Activated CD4-positive, alpha-beta T cell treated with anti-CD3 and anti-CD28 coated beads, Interleukin-2, amount 50 U/mL, for 1 hour (primary cell): ENCODE measurements around the gene PPP1R10.
A peak's percentile ranks its signal among the peaks of the same experiment; 100 is the strongest.
"Not testable (repeated sequence)": the region's sequence is repeated elsewhere in the genome, so short reads cannot be mapped to it uniquely, and the experiment has no call there.

Experiments used
- DNase-seq: peaks from one replicate; pipeline ENCODE4 v3.0.0-alpha.2; 2020

Gene PPP1R10

GRCh38 chr6:30616811-30617564 lies at the start of gene PPP1R10:
TSS of gene PPP1R10 (minus strand) at chr6:30617243. CDS start at chr6:30609944, 7,299 bp downstream.
- DNase-seq, result peak; percentile 96

GRCh38 chr6:30666300-30666699 lies 49.3 kb upstream of the PPP1R10 start:
- DNase-seq, result not testable (repeated sequence)

GRCh38 chr6:30664994-30665767 lies 48.1 kb upstream of the PPP1R10 start:
- no peak for DNase-seq

- not testable (repeated sequence) for DNase-seq
These were observed 40.9 kb upstream of the PPP1R10 start for GRCh38 chr6:30657922-30658321.

- DNase-seq, result no peak
These were observed 40.4 kb upstream of the PPP1R10 start for GRCh38 chr6:30657454-30657853.

GRCh38 chr6:30656513-30656912 lies 39.5 kb upstream of the PPP1R10 start:
- no peak for DNase-seq

- DNase-seq, result no peak
These were observed 38.7 kb upstream of the PPP1R10 start for GRCh38 chr6:30655743-30656094.

GRCh38 chr6:30654798-30655742 lies 38.0 kb upstream of the PPP1R10 start:
- DNase-seq, result no peak

GRCh38 chr6:30651143-30651542 lies 34.1 kb upstream of the PPP1R10 start:
- DNase-seq, result no peak

GRCh38 chr6:30647242-30648116 lies 30.4 kb upstream of the PPP1R10 start:
- DNase-seq, result peak; percentile 67

GRCh38 chr6:30646450-30647241 lies 29.6 kb upstream of the PPP1R10 start, which contains the start of gene C6orf136:
TSS of gene C6orf136 (plus strand) at chr6:30647133. CDS start at chr6:30647232, 99 bp downstream.
- peak; percentile 92 for DNase-seq

GRCh38 chr6:30645989-30646388 lies 28.9 kb upstream of the PPP1R10 start:
- no peak for DNase-seq

GRCh38 chr6:30644769-30645168 lies 27.7 kb upstream of the PPP1R10 start:
- no peak for DNase-seq

GRCh38 chr6:30643656-30644055 lies 26.6 kb upstream of the PPP1R10 start:
- DNase-seq, result no peak

- no peak for DNase-seq
These were observed 24.0 kb upstream of the PPP1R10 start for GRCh38 chr6:30641048-30641447.

- no peak for DNase-seq
These were observed 23.4 kb upstream of the PPP1R10 start for GRCh38 chr6:30640481-30640880.

- DNase-seq, result no peak
These were observed 18.8 kb upstream of the PPP1R10 start for GRCh38 chr6:30635834-30636233.

- DNase-seq, result peak; percentile 89
These were observed 9.7 kb upstream of the PPP1R10 start, which contains the start of gene ATAT1 for GRCh38 chr6:30626484-30627366. TSS of gene ATAT1 (plus strand) at chr6:30626874.

GRCh38 chr6:30625511-30625910 lies 8.5 kb upstream of the PPP1R10 start:
- no peak for DNase-seq

- no peak for DNase-seq
These were observed 2.5 kb upstream of the PPP1R10 start for GRCh38 chr6:30619561-30619960.
